GM23248 (cell line): ENCODE measurements around the gene IFIT1B. TPM values are rescaled to one million over a fixed set of nuclear protein-coding genes. Genes with fewer than 3 reads are reported as not detected.
"Not testable (repeated sequence)": the region's sequence is repeated elsewhere in the genome, so short reads cannot be mapped to it uniquely, and the experiment has no call there.

Source experiments
- DNase-seq: peaks from one replicate; pipeline ENCODE4 v3.0.0-alpha.2; 2015
- H2AFZ ChIP-seq: fragments of 200-600 bp; sonication (generic); 2 replicates; pipeline ENCODE4 v1.6.1; 2016; ENCODE audit warnings: antibody characterized with exemption
- H3F3A ChIP-seq: fragments of 200-600 bp; sonication (generic); 2 replicates; pipeline ENCODE4 v1.6.1; 2016; ENCODE audit warnings: mild to moderate bottlenecking, antibody characterized with exemption, mixed run types; ENCODE audit not compliant: insufficient read depth
- H3K27ac ChIP-seq: fragments of 200-600 bp; sonication (generic); 2 replicates; pipeline ENCODE4 v1.5.1; 2016; ENCODE audit warnings: mild to moderate bottlenecking
- H3K27me3 ChIP-seq: fragments of 200-600 bp; sonication (generic); replicated peaks from 2 replicates; pipeline ENCODE4 v1.6.1; 2016; ENCODE audit warnings: mild to moderate bottlenecking; ENCODE audit not compliant: insufficient read depth
- H3K36me3 ChIP-seq: fragments of 200-600 bp; sonication (generic); 2 replicates; pipeline ENCODE4 v1.6.1; 2016; ENCODE audit warnings: low read depth, mild to moderate bottlenecking
- H3K4me1 ChIP-seq: fragments of 200-600 bp; sonication (generic); 2 replicates; pipeline ENCODE4 v1.6.1; 2016; ENCODE audit warnings: mild to moderate bottlenecking; ENCODE audit not compliant: insufficient read depth
- H3K4me2 ChIP-seq: fragments of 200-600 bp; sonication (generic); one replicate; pipeline ENCODE4 v1.6.1; 2016; ENCODE audit warnings: mild to moderate bottlenecking; ENCODE audit not compliant: unreplicated experiment
- H3K4me3 ChIP-seq: fragments of 200-600 bp; sonication (generic); 2 replicates; pipeline ENCODE4 v1.5.1; 2016; ENCODE audit warnings: mild to moderate bottlenecking
- H3K79me2 ChIP-seq: fragments of 200-600 bp; sonication (generic); 2 replicates; pipeline ENCODE4 v1.6.1; 2016; ENCODE audit warnings: mild to moderate bottlenecking; ENCODE audit not compliant: insufficient read depth
- H3K9ac ChIP-seq: fragments of 200-600 bp; sonication (generic); 2 replicates; pipeline ENCODE4 v1.6.1; 2016; ENCODE audit warnings: mild to moderate bottlenecking
- H3K9me2 ChIP-seq: fragments of 200-600 bp; sonication (generic); 2 replicates; pipeline ENCODE4 v1.6.1; 2016; ENCODE audit warnings: mixed run types, mild to moderate bottlenecking, moderate library complexity; ENCODE audit not compliant: insufficient read depth
- H3K9me3 ChIP-seq: fragments of 200-600 bp; sonication (generic); one replicate; pipeline ENCODE4 v1.6.1; 2017; ENCODE audit warnings: low read depth
- H4K20me1 ChIP-seq: fragments of 200-600 bp; sonication (generic); 2 replicates; pipeline ENCODE4 v1.6.0; 2016; ENCODE audit not compliant: insufficient read depth
- EZH2 ChIP-seq: fragments of 200-600 bp; sonication (generic); IDR thresholded peaks from 2 replicates; pipeline ENCODE4 v1.6.1; 2018; ENCODE audit warnings: antibody characterized with exemption, mild to moderate bottlenecking; ENCODE audit not compliant: insufficient read depth, poor library complexity, severe bottlenecking
- EZH2phosphoT487 ChIP-seq: fragments of 200-600 bp; sonication (generic); IDR thresholded peaks from 2 replicates; pipeline ENCODE4 v1.6.1; 2018; ENCODE audit warnings: antibody characterized with exemption, moderate library complexity, mild to moderate bottlenecking, low read depth; ENCODE audit not compliant: insufficient read depth
- WGBS, 2 experiments: methylation state at CpG; one replicate each; pipeline ENCODE4 v1.1.6; 2015 to 2017; ENCODE audit warnings: low lambda C conversion rate in 2 of 2, low coverage in 1 of 2; ENCODE audit errors: missing lambda C conversion rate in 2 of 2; 5-methylcytosine and 5-hydroxymethylcytosine counted together
- in situ Hi-C: fragments of 300-500 bp; cut with MboI; formaldehyde crosslinking; loops from 2 replicates; pipeline ENCODE4 v1.15.0; 2020
- polyA plus RNA-seq: library from polyadenylated mRNA; unstranded; fragments of >200 nt; fragmentation: Nextera tagmentation; extraction: Ambion mirVana; gene quantifications from 2 replicates; pipeline ENCODE4 v1.2.1, GENCODE V29; 2016
- total RNA-seq: library from RNA; depleted of rRNA; stranded (reverse); fragments of >200 nt; shearing (Covaris generic); gene quantifications from 2 replicates; pipeline ENCODE4 v1.2.3, GENCODE V29; 2014

IFIT1B gene
- total and polyA plus RNA-seq, 2 experiments from 2014 or later: not detected

DNA sequence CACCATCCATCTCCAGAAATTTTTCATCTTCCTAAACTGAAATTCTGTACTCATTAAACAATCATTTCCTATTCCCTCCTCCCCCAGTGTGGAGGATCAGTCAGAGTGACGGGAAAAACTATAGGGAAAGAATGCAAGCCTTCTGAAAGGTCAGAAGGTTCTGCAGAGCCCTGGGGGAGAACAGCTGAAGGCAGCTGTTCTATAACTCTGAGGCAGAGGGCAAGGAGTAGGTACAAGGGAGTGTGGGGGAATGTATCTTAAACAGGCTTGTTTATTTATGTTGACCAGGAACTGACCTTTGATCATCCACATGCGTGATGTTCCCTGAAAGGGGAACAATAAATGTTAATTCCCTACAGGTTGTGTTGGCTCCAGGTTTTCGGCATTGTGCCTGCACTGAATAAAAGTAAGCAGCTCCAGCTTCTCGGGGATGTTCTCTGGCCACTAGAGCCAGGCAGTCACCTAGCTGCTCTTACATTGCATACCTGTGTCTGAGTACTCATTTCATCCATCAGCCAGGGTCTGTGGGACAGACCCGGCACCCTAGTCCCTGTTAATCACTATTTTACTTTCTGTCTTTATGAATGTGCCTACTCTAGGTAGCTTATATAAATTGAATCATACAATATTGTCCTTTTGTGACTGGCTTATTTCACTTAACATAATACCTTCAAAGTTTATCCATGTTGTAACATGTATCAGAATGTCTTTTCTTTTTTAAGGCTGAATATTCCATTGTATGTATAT, 20.3 kb downstream of the IFIT1B start:
- Histone ChIP-seq H3K36me3 (peaks cover 6% of the 10 kb centered on the region; the same call in 1 of the 2 replicates), H4K20me1 (no peaks in the 10 kb centered on the region), H3K27ac (no peak overlapping the region), H3K9ac (no peak overlapping the region), H3K4me1 (peaks cover 8% of the 10 kb centered on the region; the same call in 1 of the 2 replicates), H3K79me2 (no peaks in the 10 kb centered on the region), H3K4me3 (no peak overlapping the region), H3K9me3 (no peaks in the 10 kb centered on the region), H3K9me2 (no peaks in the 10 kb centered on the region), H3F3A (peaks cover 8% of the 10 kb centered on the region), H2AFZ (no peak overlapping the region), H3K4me2 (no peak overlapping the region), H3K27me3 (no peaks in the 10 kb centered on the region)
- TF ChIP-seq EZH2 (no peak), EZH2phosphoT487 (no peak)
- WGBS, 2 experiments: 85% methylated on average over 5 of the region's 5 CpGs
- in situ Hi-C loops: loop anchor here (25.0 kb wide), 1 partner anchor 361 kb away; no protein-coding TSS in a partner anchor
- DNase-seq: no peak

DNA sequence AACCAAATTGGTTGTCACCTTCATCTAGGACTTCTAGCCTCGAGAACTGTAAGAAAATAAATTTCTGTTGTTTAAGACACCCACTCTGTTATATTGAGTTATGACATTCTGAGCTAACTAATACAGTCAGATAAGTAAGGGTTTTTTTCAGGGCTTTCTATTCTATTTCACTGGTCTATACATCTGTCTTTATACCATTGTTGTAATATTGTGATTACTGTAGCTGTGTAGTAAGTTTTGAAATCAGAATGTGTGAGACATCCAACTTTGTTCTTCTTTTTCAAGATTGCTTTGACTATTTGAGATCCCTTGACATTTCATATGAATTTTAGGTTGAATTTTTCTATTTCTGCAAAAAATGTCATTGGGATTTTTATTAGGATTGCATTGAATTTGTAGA, 22.1 kb downstream of the IFIT1B start:
- Histone ChIP-seq H3K27me3 (no peaks in the 10 kb centered on the region), H3K36me3 (peaks cover 6% of the 10 kb centered on the region; the same call in 1 of the 2 replicates), H3K27ac (no peak overlapping the region), H3F3A (0 out of 2 replicates have a peak, but pooled peaks cover 4% of the 10 kb centered on the region), H3K9me2 (no peaks in the 10 kb centered on the region), H3K4me1 (peaks cover 4% of the 10 kb centered on the region; the same call in 1 of the 2 replicates), H3K9me3 (no peaks in the 10 kb centered on the region), H3K4me3 (no peak overlapping the region), H3K9ac (no peak overlapping the region), H3K4me2 (no peak overlapping the region), H4K20me1 (no peaks in the 10 kb centered on the region), H3K79me2 (no peaks in the 10 kb centered on the region), H2AFZ (no peak overlapping the region)
- TF ChIP-seq EZH2phosphoT487 (no peak), EZH2 (no peak)
- in situ Hi-C loops: loop anchor here (25.0 kb wide), 2 partner anchors 312 to 363 kb away; partner anchors contain the start of gene KIF20B
- no peak for DNase-seq
- 92 to 93% methylated on average over 1 of the region's 1 CpG for WGBS, 2 experiments

DNA sequence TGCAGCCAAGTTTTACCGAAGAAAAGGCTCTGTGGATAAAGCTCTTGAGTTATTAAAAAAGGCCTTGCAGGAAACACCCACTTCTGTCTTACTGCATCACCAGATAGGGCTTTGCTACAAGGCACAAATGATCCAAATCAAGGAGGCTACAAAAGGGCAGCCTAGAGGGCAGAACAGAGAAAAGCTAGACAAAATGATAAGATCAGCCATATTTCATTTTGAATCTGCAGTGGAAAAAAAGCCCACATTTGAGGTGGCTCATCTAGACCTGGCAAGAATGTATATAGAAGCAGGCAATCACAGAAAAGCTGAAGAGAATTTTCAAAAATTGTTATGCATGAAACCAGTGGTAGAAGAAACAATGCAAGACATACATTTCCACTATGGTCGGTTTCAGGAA, 25.2 kb downstream of the IFIT1B start:
- Histone ChIP-seq H3K9me2 (no peaks in the 10 kb centered on the region), H3K4me2 (no peak overlapping the region), H3K27me3 (no peaks in the 10 kb centered on the region), H3K9ac (no peak overlapping the region), H3F3A (0 out of 2 replicates have a peak, but pooled peaks cover 4% of the 10 kb centered on the region), H3K27ac (no peak overlapping the region), H2AFZ (no peak overlapping the region), H3K36me3 (peaks cover 6% of the 10 kb centered on the region; the same call in 1 of the 2 replicates), H3K9me3 (no peaks in the 10 kb centered on the region), H3K4me1 (peaks cover under 1% of the 10 kb centered on the region; the same call in 1 of the 2 replicates), H3K79me2 (no peaks in the 10 kb centered on the region), H4K20me1 (no peaks in the 10 kb centered on the region), H3K4me3 (no peak overlapping the region)
- TF ChIP-seq EZH2 (no peak), EZH2phosphoT487 (no peak)
- 98 to 100% methylated on average over 2 of the region's 2 CpGs for WGBS, 2 experiments
- DNase-seq: no peak
- in situ Hi-C loops: loop anchor here (25.0 kb wide), 1 partner anchor 309 kb away; the partner anchor contains the start of gene KIF20B

DNA sequence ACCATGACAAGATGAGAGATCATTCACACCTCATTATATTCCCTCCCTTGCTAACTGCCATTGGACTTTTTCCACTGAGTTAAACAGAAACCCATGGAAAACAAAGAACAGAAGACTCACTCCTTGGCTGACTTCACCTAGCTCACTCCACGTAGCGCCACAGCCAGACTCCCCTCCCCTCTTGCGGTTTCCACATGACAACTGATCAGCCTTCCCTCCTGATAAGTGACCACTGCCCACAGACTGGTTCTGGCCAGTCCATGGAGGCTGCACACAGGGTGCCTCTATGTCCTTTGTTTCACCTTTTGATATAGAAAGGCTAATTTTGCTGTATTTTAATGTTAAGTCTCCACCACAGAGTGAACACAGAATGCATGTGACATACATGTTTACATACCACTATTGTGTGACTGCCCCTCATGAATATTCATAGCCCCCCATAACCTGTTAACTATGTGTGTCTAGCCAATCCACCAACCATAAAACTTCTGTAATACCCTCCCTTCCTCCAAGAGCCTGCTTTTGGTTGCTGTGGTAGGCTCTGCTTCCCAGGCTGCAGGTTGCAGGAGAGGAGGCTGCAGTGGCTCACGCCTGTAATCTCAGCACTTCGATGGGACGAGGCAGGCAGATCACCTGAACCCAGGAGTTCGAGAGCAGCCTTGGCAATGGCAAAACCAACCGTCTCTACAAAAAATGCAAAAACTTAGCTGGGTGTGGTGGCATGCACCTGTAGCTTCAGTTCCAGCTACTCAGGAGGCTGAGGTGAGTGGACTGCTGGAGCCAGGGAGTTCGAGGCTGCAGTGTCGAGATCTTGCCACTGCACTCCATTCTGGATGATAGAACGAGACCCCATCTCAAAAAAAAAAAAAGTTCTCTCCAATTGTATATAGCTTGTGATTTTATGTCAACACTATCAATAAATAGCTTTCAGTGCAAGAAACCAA, 26.5 kb downstream of the IFIT1B start:
- Histone ChIP-seq H3K36me3 (peaks cover 6% of the 10 kb centered on the region; the same call in 1 of the 2 replicates), H3K9me3 (no peaks in the 10 kb centered on the region)

DNA sequence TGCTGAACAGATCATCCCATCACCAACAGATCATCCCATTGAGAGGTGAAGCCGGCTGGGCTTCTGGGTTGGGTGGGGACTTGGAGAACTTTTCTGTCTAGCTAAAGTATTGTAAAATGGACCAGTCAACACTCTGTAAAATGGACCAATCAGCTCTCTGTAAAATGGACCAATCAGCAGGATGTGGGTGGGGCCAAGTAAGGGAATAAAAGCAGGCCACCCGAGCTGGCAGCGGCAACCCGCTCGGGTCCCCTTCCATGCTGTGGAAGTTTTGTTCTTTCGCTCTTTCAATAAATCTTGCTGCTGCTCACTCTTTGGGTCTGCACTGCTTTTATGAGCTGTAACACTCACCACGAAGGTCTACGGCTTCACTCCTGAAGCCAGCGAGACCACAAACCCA, 28.3 kb downstream of the IFIT1B start:
- in situ Hi-C loops: loop anchor here (25.0 kb wide), 1 partner anchor 306 kb away; the partner anchor contains the start of gene KIF20B
- not testable (repeated sequence) for H4K20me1 ChIP-seq, H3K27ac ChIP-seq, H3K79me2 ChIP-seq, H3K27me3 ChIP-seq, H3K9me3 ChIP-seq, H3K9ac ChIP-seq, H3K9me2 ChIP-seq, H2AFZ ChIP-seq, H3K36me3 ChIP-seq, DNase-seq, H3K4me2 ChIP-seq, H3K4me1 ChIP-seq, H3F3A ChIP-seq, H3K4me3 ChIP-seq
- 94 to 96% methylated on average over 9 of the region's 9 CpGs for WGBS, 2 experiments

More for the DNA sequence above, 26.5 kb downstream of the IFIT1B start:
- Histone ChIP-seq H3K4me3 (no peak overlapping the region), H3K79me2 (no peaks in the 10 kb centered on the region), H3K27me3 (no peaks in the 10 kb centered on the region), H3K4me2 (no peak overlapping the region), H3K4me1 (no peaks in the 10 kb centered on the region), H3K9me2 (no peaks in the 10 kb centered on the region), H3K9ac (no peak overlapping the region), H3F3A (0 out of 2 replicates have a peak, but pooled peaks cover 4% of the 10 kb centered on the region), H4K20me1 (no peaks in the 10 kb centered on the region), H2AFZ (no peak overlapping the region), H3K27ac (no peak overlapping the region)
- 78 to 81% methylated on average over 11 of the region's 11 CpGs for WGBS, 2 experiments
- in situ Hi-C loops: loop anchor here (25.0 kb wide), 1 partner anchor 308 kb away; the partner anchor contains the start of gene KIF20B
- DNase-seq: no peak
- TF ChIP-seq EZH2: no peak
- no peak for TF ChIP-seq EZH2phosphoT487

DNA sequence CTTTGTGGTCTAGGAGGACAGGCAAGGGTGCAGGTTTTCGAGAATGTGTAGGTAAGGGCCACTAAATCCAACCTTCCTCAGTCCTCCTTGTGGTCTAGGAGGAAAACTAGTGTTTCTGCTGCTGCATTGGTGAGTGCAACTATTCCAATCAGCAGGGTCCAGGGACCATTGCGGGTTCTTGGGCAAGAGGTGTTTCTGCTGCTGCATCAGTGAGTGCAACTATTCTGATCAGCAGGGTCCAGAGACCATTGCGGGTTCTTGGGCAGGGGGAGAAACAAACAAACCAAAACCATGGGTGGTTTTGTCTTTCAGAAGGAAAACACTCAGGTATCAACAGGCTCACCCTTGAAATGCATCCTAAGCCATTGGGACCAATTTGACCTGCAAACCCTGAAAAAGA, 29.9 kb downstream of the IFIT1B start:
- not testable (repeated sequence) for H3F3A ChIP-seq, H3K9me2 ChIP-seq, H3K36me3 ChIP-seq, H2AFZ ChIP-seq, H3K4me1 ChIP-seq, H3K9me3 ChIP-seq, H3K9ac ChIP-seq, DNase-seq, H3K4me2 ChIP-seq, H3K4me3 ChIP-seq, H3K79me2 ChIP-seq, H4K20me1 ChIP-seq, H3K27me3 ChIP-seq, H3K27ac ChIP-seq
- in situ Hi-C loops: loop anchor here (25.0 kb wide), 1 partner anchor 305 kb away; the partner anchor contains the start of gene KIF20B
- 93 to 94% methylated on average over 3 of the region's 3 CpGs for WGBS, 2 experiments
